Duodenal mucosa (tissue), 2 donors: Measurements from ENCODE around the gene MED20.

Experiments
- H3K27ac ChIP-seq: one replicate; pipeline ENCODE4 v1.7.0; 2013; ENCODE audit warnings: low read depth, low read length
- H3K27me3 ChIP-seq, 2 donors: one replicate each; pipeline ENCODE4 v1.7.0; 2013; ENCODE audit warnings: low read length in 2 of 2, control low read depth in 1 of 2; ENCODE audit not compliant: insufficient read depth in 2 of 2, control insufficient read depth in 1 of 2
- H3K36me3 ChIP-seq, 2 donors: one replicate each; pipeline ENCODE4 v1.7.0; 2013; ENCODE audit warnings: low read length in 2 of 2, control low read depth in 1 of 2; ENCODE audit not compliant: insufficient read depth in 2 of 2, control insufficient read depth in 1 of 2
- H3K4me1 ChIP-seq, 2 donors: one replicate each; pipeline ENCODE4 v1.7.0; 2013; ENCODE audit warnings: low read length in 2 of 2, control low read depth in 1 of 2; ENCODE audit not compliant: insufficient read depth in 2 of 2, control insufficient read depth in 1 of 2
- H3K4me3 ChIP-seq, 2 donors: one replicate each; pipeline ENCODE4 v1.7.0; 2013; ENCODE audit warnings: low read length in 2 of 2, low read depth in 1 of 2
- H3K9ac ChIP-seq, 2 donors: one replicate each; pipeline ENCODE4 v1.7.0; 2013; ENCODE audit warnings: low read length in 2 of 2, low read depth in 1 of 2
- H3K9me3 ChIP-seq, 2 donors: one replicate each; pipeline ENCODE4 v1.7.0; 2013; ENCODE audit warnings: low read length in 2 of 2, control low read depth in 1 of 2; ENCODE audit not compliant: control insufficient read depth in 1 of 2

MED20 gene, protein sequence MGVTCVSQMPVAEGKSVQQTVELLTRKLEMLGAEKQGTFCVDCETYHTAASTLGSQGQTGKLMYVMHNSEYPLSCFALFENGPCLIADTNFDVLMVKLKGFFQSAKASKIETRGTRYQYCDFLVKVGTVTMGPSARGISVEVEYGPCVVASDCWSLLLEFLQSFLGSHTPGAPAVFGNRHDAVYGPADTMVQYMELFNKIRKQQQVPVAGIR

DNA sequence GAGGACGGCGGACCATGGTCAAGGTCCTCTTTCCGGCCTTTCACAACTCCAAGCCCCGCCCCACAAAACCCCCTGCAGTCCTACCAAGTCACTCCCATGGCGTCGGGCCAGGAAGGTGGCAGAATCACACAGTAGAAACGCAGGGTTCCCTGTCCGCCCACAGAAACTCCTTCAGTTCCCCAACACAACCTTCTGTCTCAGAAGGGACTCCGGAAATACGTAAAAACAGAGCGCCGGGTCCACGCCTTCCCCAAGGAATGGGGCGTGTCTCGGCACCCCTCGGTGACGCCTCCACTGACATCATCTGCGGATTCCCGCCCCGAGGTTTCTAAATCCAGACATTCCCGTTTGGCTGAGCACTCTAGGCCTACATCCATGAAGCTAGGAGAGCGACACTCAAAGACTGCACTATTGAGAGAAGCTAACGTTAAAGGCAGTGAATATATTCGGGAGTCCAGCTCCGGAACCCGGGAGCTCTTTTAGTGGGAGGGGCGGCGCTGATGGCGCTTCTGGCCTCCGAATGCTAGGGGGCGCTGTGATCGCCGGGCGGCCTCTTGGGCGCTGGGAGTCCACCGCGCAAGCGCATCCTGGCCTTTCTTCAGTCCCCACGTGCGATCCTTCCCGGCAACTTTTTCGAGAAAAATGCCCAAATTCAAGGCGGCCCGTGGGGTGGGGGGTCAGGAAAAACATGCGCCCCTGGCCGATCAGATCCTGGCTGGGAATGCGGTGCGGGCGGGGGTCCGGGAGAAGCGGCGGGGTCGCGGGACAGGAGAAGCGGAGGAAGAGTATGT, at the start of gene MED20, which contains the start of gene BYSL:
MED20 (minus strand) TSS at position 219 of the 791 bp plus-strand sequence; CDS start at position 98, 121 bp downstream.
BYSL (plus strand) TSS at position 579 of the 791 bp plus-strand sequence; CDS start at position 643, 64 bp downstream.
- H3K27ac ChIP-seq: peak within 1 kb of the TSS; percentile 97
- H3K27me3 ChIP-seq: no peaks in the 10 kb centered on the region
- peak within 1 kb of the TSS; percentile 71 to 83 for H3K9ac ChIP-seq
- H3K4me1 ChIP-seq: peaks cover 24 to 27% of the 10 kb centered on the region in 2 donors
- H3K4me3 ChIP-seq: peak within 1 kb of the TSS; percentile 79 to 95
- no peaks in the 10 kb centered on the region for H3K9me3 ChIP-seq
- H3K36me3 ChIP-seq: peaks cover 0 to 7% of the 10 kb centered on the region in 2 donors

DNA sequence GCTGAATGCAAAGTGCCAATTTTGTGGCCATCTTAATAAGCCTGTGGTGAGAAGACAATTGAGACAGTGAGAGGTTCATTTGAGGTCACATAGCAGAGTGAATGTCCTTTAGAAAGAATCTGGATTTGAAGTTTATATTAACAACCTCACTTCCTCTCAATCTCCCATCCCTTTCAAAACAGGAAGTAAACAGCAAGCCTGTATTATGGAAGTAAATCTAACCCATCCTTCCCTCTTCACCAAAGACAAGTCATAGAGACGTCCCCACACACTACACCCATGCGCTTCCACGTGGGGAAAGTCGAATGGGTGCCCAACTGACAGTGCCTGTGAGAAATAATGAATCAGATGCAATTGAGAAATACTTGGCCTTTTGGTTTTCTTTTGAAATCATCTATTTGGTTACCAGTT, 49.5 kb upstream of the MED20 start:
- Histone ChIP-seq H3K36me3 (no peaks in the 10 kb centered on the region), H3K27me3 (no peaks in the 10 kb centered on the region), H3K4me3 (no peak overlapping the region), H3K9me3 (no peaks in the 10 kb centered on the region), H3K27ac (no peak overlapping the region), H3K4me1 (peaks cover 6 to 11% of the 10 kb centered on the region in 2 donors), H3K9ac (no peak overlapping the region)

DNA sequence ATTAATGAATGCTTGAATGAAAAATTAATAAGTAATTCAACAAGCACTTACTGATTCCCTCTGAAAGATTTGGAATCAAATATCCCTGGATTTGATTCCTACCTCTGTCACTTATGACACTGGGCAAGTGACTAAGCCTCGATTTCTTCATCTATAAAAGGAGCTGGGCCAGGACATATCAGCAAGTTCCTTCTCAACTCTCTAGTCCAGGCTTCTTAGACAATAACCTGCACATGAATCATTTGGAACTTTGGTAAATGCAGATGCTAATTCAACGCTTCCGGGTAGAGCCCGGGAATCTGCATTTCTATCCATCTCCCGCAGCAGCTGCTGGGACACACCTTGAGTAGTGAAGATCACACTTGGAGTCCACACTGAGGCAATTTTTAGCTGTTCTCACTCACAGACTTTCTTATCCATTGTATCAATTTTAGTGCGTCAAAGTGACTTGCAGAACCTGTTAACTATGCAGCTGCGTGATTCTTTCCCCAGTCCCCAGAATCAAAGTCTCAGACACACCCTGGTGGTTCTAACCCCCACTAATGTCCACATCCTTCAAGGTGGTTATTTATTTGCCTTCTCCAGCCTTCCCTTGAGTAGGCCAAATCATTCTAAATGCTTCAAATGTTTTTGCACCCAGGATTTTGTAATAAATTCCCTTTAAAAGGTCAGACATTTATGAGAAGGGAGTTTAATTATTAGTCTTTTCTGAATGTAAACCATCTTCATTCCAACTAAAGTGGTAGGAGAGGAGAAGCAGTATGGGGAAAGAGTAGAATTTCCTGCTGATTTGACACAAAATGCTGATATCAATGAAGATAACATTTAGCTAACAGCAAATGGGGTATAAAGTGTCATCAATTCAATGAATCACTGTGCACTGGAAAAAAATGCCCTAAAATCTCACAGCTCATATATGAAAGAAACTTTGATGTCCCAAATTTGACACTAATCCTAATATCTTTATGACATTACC, 46.7 kb upstream of the MED20 start:
- Histone ChIP-seq H3K36me3 (no peaks in the 10 kb centered on the region), H3K9me3 (no peaks in the 10 kb centered on the region), H3K9ac (no peak overlapping the region), H3K4me1 (peaks cover 6 to 11% of the 10 kb centered on the region in 2 donors), H3K27me3 (no peaks in the 10 kb centered on the region), H3K27ac (no peak overlapping the region), H3K4me3 (no peak overlapping the region)

DNA sequence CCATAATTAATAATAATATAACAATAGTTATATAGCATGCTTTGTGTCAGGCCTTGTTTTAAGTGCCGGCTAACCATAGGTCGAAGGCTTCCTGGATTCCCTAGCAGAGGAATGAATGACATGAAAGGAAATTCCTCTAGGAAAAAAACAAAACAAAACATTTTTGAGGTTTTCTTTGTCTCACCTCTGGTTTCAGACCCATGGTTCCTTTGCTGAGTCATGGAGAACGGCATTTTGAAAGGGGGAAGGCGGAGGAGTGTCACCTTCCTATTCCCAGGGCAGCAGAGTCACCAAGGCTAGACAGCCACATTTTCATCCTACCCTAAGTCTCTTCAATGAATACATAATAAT, 46.0 kb upstream of the MED20 start:
- no peak overlapping the region for H3K9ac ChIP-seq
- H3K4me1 ChIP-seq: peaks cover 6 to 11% of the 10 kb centered on the region in 2 donors
- H3K27me3 ChIP-seq: no peaks in the 10 kb centered on the region
- H3K4me3 ChIP-seq: no peak overlapping the region
- no peak overlapping the region for H3K27ac ChIP-seq
- no peaks in the 10 kb centered on the region for H3K9me3 ChIP-seq
- no peaks in the 10 kb centered on the region for H3K36me3 ChIP-seq

DNA sequence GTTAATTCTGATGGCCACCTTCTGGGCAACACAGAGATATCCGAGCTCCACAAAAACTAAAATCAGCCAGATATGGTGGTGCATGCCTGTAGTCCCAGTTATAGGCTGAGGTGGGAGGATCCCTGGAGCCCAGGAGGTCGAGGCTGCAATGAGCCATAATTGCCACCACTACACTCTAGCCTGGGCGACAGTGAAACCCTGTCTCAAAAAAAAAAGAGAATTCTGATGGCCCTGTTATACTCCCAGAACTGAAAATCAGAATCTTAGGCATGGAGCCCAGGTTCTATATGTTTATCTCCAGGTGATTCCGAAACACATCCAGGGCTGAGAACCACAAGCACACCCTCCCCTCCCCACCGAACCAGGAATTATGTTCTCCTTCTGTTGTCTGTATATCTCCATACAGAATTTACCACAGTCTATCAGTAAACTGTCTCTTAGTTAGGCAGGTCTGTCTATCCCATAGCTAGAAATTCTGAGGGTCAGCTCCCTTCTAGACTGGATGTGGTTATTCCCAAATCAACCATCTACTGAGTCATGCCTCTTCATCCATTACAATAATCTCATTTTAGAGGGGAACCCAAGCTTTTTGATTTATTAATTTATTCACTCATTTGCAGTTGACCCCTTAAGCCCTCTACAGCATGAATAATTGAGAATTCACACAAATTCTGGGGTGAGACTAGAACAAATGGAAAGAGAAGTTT, 45.4 kb upstream of the MED20 start:
- Histone ChIP-seq H3K27ac (no peak overlapping the region), H3K4me3 (no peak overlapping the region), H3K4me1 (peaks cover 6 to 11% of the 10 kb centered on the region in 2 donors), H3K36me3 (no peaks in the 10 kb centered on the region), H3K9ac (no peak overlapping the region), H3K27me3 (no peaks in the 10 kb centered on the region), H3K9me3 (no peaks in the 10 kb centered on the region)

DNA sequence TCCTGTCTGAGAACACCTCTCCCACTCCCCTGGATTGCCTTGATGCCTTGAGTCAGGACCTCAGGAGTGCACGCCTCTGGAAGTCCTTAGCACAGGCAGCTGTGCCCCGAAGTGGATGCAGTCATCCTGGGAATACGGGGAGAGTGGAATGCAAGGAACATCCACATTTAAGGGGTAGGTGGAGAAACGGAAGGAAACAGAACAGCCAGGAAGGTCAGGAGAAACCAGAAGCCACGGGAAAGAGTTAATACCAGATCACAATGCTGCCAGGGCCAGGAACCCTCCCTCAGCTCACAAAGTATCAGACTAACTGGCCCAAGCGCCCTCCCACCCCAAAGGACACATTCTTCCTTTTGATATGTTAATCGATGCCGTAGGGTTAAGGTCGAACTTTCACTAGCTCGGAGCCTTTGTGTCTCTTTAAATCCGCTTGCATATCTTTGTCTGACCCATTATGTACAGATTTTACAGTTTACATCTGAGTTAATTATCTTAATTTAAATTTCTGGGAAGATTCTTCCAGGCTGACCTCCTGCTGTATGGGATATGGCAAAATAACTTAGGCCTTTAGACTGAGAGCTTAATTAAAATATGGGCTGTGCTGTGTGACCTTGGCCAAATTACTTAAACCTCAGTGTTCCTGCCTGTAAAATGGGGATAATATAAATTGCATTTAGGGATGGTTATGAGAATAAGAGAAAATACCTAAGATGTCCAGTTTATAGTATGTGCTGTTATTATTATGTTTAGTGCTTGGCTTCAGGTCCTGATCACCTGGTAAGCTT, 44.7 kb upstream of the MED20 start:
- H3K9ac ChIP-seq: no peak overlapping the region
- no peak overlapping the region for H3K27ac ChIP-seq
- H3K27me3 ChIP-seq: no peaks in the 10 kb centered on the region
- H3K9me3 ChIP-seq: no peaks in the 10 kb centered on the region
- H3K4me3 ChIP-seq: no peak overlapping the region
- H3K4me1 ChIP-seq: peaks cover 6 to 11% of the 10 kb centered on the region in 2 donors
- H3K36me3 ChIP-seq: no peaks in the 10 kb centered on the region

DNA sequence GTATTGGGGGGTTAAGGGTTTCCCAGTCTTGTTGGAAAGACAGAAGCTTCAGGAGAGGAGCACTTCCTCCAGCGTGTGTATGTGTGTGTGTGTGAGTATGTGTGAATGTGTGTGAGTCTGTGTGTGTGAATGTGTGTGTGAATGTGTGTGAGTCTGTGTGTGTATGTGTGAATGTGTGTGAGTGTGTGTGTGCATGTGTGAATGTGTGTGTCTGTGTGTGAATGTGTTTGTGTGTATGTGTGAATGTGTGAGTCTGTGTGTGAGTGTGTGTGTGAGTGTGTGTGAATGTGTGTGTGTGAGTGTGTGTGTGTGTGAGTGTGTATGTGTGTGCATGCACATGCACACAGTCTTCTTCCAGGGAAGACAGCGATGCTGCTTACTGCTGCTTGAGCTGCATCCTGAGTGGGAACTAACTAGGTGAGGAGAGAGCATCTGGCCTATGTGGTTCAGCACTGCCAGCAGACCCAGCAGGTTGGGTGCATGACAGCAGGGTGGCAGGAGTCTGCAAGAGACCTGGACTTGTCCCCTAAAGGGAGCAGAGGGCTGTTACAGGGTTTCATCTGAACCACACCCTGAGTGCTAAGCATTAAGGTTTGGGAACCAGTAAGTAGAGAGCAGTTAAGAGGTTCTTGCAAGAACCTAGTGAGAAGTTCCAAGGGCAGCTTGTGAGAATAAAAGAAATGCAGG, 43.4 kb upstream of the MED20 start:
- no peak overlapping the region for H3K4me3 ChIP-seq
- no peaks in the 10 kb centered on the region for H3K36me3 ChIP-seq
- no peaks in the 10 kb centered on the region for H3K27me3 ChIP-seq
- peaks cover 6 to 11% of the 10 kb centered on the region in 2 donors for H3K4me1 ChIP-seq
- no peak overlapping the region for H3K9ac ChIP-seq
- no peaks in the 10 kb centered on the region for H3K9me3 ChIP-seq
- H3K27ac ChIP-seq: no peak overlapping the region

DNA sequence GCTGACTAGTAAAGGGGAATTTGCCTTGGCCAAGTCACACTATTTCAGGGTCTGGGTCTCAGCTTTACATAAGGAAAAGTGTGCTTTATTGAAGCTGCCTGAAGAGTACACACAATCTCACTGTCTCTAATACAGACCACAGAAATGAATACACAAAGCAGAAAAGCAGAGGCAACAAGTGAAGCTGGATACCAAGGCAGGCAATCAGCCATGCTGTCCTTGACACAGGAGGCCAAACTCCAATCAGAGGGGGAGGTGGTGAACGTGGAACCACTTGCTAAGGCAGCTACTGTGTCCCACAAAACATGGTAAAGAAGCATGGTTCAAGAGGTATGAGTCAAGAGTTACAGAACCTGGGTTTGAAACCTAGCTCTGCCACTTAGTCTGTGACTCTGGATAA, 42.4 kb upstream of the MED20 start:
- H3K4me3 ChIP-seq: no peak overlapping the region
- H3K9me3 ChIP-seq: no peaks in the 10 kb centered on the region
- no peak overlapping the region for H3K9ac ChIP-seq
- H3K27me3 ChIP-seq: no peaks in the 10 kb centered on the region
- H3K36me3 ChIP-seq: no peaks in the 10 kb centered on the region
- H3K4me1 ChIP-seq: peaks cover 6 to 11% of the 10 kb centered on the region in 2 donors
- H3K27ac ChIP-seq: no peak overlapping the region
